IPS DF 6.9 (cell line): Measurements from ENCODE around the gene GUSB.
"Not testable (repeated sequence)": the region's sequence is repeated elsewhere in the genome, so short reads cannot be mapped to it uniquely, and the experiment has no call there.

Experiments used
- DNase-seq: peaks from one replicate; pipeline ENCODE4 v3.0.0-alpha.2; 2013; ENCODE audit warnings: low read depth, low spot score
- H3K27ac ChIP-seq: one replicate; pipeline ENCODE4 v1.5.1; 2013; ENCODE audit warnings: low read length, control low read depth
- H3K27me3 ChIP-seq: 2 replicates; pipeline ENCODE4 v1.6.1; 2013; ENCODE audit warnings: mild to moderate bottlenecking, low read length; ENCODE audit not compliant: control insufficient read depth, insufficient read depth
- H3K36me3 ChIP-seq: 2 replicates; pipeline ENCODE4 v1.6.1; 2013; ENCODE audit warnings: low read length; ENCODE audit not compliant: control insufficient read depth, insufficient read depth
- H3K4me1 ChIP-seq: 2 replicates; pipeline ENCODE4 v1.6.1; 2013; ENCODE audit warnings: low read length; ENCODE audit not compliant: control insufficient read depth, insufficient read depth
- H3K4me3 ChIP-seq: 2 replicates; pipeline ENCODE4 v1.5.1; 2013; ENCODE audit warnings: mild to moderate bottlenecking, low read length
- H3K9me3 ChIP-seq: 2 replicates; pipeline ENCODE4 v1.6.1; 2013; ENCODE audit warnings: low read length, inconsistent platforms; ENCODE audit not compliant: control insufficient read depth, insufficient read depth
- WGBS: extraction: QIAGEN DNeasy Blood & Tissue Kit; methylation state at CpG from one replicate; pipeline ENCODE4 v1.1.7; 2013; ENCODE audit warnings: mixed read lengths, missing lambda C conversion rate; ENCODE audit not compliant: insufficient read length, insufficient coverage; 5-methylcytosine and 5-hydroxymethylcytosine counted together

The GUSB gene

DNA sequence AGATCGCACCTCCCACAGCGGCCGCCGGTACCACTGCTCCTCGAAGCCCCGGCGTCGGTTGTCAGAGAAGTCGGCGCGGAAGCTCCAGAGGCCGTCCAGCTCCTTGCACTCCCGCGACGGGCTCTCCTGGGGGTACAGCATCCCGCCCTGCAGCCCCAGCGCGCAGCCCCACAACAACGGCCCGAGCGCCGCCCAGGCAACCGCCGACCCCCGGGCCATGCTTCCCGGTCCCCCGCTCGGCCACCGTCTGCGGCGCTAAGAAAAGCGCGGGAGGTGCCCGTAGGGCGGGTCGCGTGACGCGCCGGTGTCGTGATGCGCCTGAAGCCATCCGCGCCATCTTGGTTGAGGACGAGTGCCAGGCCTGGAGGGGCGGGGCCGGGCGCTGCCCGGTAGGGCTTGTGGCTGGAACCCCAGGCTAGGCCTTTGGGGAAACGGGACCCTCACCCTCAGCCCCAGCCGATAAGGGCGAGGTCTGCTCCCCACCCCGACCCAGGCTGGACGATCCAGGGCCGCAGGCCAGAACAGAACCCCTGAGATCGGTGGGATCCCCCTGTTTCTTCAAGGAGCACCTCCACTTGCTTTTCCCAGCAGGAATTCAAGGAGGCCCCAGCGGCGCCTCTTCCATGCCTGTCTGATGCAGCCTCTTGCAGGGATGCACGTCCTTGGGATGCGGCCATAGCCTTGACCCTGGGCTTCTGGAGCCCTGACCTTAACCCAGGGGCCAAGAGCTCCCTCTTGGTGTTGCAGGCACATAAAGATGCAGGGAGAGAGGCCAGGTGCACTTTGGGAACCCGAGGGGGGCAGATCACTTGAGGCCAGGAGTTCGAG lies at the start of gene GUSB:
GUSB (minus strand) TSS at position 249 of the 828 bp plus-strand sequence; CDS start at position 219, 30 bp downstream.
- Histone ChIP-seq H3K4me1 (no peaks in the 10 kb centered on the region; the same call in 1 of the 2 replicates), H3K36me3 (peaks cover 11% of the 10 kb centered on the region), H3K27me3 (no peaks in the 10 kb centered on the region), H3K4me3 (peak within 1 kb of the TSS; percentile 93), H3K9me3 (no peaks in the 10 kb centered on the region), H3K27ac (no peak within 1 kb of the TSS)
- DNase-seq: peak; percentile 72
- WGBS: no CpG with 5 or more reads among the region's 62 CpGs

DNA sequence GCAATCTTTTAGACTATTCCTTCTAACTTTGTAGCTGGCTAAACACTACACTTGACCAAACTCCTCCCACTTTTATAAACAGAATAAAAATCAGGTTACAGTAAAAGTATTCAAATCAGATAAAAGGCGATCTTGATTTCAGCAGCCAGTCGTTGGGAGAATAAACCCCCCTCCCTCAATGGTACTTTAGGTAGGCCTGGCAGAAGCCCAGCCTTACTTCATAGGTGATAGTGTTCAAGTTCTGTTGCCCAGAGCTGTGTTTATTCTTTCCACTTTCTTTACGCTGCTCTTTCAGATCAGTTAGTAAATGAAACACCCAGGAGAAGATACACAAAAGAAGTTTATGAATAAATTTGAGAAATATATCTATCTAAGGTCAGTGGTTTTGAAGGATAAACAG lies 46.3 kb upstream of the GUSB start:
- not testable (repeated sequence) for H3K4me1 ChIP-seq, H3K27ac ChIP-seq, DNase-seq, H3K9me3 ChIP-seq, H3K36me3 ChIP-seq, H3K27me3 ChIP-seq, H3K4me3 ChIP-seq
- WGBS: no CpG with 5 or more reads among the region's 3 CpGs

DNA sequence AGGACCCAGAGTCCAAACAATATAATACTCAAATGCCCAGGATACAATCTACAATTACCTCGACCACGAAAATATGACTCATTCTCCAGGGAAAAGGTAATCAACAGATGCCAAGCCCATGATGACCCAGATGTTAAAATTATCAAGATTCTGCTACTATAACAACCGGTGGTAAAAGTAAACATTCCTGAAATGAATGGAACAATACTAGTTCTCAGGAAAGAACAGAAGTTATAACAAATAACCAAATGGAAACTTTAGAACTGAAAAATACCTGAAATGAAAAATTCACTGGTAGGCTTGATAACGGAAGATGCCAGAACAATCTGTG lies 34.1 kb upstream of the GUSB start:
- H3K27ac ChIP-seq: no peak overlapping the region
- H3K27me3 ChIP-seq: no peaks in the 10 kb centered on the region
- no peaks in the 10 kb centered on the region for H3K4me1 ChIP-seq
- no peak overlapping the region for H3K4me3 ChIP-seq
- no peaks in the 10 kb centered on the region for H3K9me3 ChIP-seq
- WGBS: no CpG with 5 or more reads among the region's 4 CpGs
- no peaks in the 10 kb centered on the region for H3K36me3 ChIP-seq
- no peak for DNase-seq

DNA sequence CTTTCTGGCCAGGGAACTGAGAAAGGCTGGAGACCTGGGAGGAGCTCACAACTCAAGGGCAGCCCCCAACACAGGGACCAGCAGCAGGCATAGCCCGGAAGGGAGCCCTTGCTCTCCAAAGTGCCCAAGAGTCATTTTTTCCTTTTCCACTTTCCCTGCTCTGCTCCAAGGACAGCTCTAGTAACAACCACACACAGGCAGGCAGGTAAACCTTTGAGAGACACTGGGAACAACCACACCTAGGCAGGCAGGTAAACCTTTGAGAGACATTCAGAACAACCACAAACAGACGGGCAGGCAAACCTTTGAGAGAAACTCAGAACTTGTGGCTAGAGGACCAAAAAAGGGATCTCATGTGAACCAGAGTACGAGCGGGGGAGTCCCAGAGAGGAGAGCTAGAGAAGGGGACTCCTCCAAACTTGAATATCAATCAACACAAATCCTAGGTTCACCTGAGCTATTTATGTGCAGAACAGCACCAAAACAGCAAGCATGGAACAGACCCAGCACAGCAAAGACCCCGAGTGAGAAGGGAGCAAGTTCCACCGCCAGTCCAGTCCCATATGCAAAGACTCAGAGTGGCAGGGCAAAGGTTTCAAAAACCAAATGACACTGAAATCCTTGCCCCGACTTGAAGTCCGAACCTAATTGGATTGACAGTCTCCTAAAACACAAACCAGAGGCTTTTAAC lies 33.6 kb upstream of the GUSB start:
- Histone ChIP-seq H3K27me3 (no peaks in the 10 kb centered on the region), H3K27ac (no peak overlapping the region), H3K36me3 (no peaks in the 10 kb centered on the region), H3K9me3 (no peaks in the 10 kb centered on the region), H3K4me3 (no peak overlapping the region), H3K4me1 (no peaks in the 10 kb centered on the region)
- DNase-seq: no peak
- no CpG with 5 or more reads among the region's 8 CpGs for whole genome bisulfite sequencing

DNA sequence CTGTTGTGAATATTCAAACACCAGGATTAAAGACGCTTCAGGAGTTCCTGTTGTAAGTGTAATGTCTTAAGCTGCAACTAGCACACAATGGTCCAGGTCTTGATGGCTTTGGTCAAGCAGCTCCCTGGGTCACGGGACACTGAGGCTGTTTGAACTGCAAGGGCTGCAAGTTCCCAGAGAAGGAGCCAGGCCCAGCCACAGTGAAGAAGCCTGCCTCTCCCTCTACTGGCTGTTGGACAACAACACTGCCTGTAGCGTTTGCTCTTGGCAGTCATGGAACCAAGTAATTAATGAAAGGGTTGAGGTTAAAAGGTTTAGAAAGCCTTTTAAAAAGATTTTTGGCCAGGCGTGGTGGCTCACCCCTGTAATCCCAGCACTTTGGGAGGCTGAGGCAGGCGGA lies 31.9 kb upstream of the GUSB start:
- Histone ChIP-seq H3K36me3 (no peaks in the 10 kb centered on the region), H3K27me3 (no peaks in the 10 kb centered on the region), H3K4me3 (no peak overlapping the region), H3K4me1 (no peaks in the 10 kb centered on the region), H3K27ac (no peak overlapping the region), H3K9me3 (no peaks in the 10 kb centered on the region)
- WGBS: no CpG with 5 or more reads among the region's 5 CpGs
- DNase-seq: no peak

DNA sequence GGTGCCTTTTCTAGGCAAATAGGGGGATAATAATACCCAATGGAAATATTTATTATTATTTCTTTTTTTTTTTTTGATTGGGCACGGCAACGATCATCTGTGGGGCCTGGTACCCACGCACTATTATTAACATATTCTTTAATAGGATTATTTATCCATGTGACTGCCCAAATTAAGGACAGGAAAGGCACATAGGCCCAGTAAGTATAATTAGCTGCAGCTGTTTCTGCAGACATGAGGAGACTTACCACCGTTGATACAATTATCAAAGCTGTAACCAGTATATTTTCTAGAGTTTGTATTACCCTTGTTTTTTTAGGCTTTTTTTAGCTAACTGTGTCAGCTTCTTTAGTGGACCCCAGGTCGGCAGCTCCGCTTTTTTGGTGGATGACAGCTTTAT lies 25.2 kb upstream of the GUSB start:
- no CpG with 5 or more reads among the region's 6 CpGs for WGBS
- no peaks in the 10 kb centered on the region for H3K4me1 ChIP-seq
- no peak overlapping the region for H3K4me3 ChIP-seq
- H3K9me3 ChIP-seq: no peaks in the 10 kb centered on the region
- no peaks in the 10 kb centered on the region for H3K27me3 ChIP-seq
- H3K27ac ChIP-seq: no peak overlapping the region
- H3K36me3 ChIP-seq: no peaks in the 10 kb centered on the region
- no peak for DNase-seq

DNA sequence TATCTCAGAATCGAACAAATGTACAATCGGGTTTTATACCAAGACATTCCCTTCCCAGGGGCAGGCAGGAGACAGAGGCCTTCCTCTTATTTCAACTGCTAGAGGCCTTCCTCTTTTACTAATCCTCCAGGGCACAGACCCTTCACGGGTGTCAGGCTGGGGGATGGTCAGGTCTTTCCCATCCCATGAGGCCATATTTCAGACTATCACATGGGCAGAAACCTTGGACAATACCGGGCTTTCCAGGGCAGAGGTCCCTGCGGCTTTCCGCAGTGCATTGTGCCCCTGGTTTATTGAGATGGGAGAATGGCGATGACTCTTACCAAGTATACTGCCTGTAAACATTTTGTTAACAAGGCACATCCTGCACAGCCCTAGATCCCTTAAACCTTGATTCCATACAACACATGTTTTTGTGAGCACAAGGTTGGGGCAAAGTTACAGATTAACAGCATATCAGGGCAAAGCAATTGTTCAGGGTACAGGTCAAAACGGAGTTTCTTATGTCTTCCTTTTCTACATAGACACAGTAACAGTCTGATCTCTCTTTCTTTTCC lies 23.2 kb upstream of the GUSB start:
- not testable (repeated sequence) for H3K27ac ChIP-seq, H3K4me3 ChIP-seq, DNase-seq, H3K9me3 ChIP-seq, H3K4me1 ChIP-seq, H3K36me3 ChIP-seq, H3K27me3 ChIP-seq
- no CpG with 5 or more reads among the region's 8 CpGs for WGBS

DNA sequence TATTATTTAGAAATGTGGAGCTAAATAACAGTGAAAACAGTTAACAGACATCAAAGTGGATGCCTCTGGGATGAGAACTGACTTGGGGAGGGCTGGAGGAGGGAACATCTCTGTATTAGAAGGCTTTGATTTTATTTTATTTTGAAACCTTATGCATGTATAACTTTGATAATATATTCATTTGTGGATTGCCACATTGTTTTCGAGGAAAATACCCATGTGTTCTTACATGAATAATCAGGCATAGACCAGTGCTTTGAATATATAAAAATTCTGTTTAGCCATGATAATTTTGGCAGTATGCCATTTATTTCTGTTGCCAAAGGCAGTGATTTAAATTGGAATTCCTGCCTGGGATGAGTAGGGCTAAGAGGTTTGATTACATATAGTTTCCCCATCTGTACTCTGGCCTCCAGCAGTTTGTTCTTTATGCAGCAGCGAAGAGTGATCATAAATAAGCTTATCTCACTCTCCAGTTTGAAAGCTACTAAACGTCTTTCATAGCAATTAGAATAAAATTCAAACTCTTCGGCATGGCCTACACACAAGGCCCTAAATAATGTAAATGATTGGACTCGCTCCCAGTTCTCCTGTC lies 18.9 kb upstream of the GUSB start:
- not testable (repeated sequence) for H3K4me3 ChIP-seq, H3K27ac ChIP-seq, DNase-seq, H3K36me3 ChIP-seq, H3K9me3 ChIP-seq, H3K4me1 ChIP-seq, H3K27me3 ChIP-seq
- WGBS: no CpG with 5 or more reads among the region's 5 CpGs

DNA sequence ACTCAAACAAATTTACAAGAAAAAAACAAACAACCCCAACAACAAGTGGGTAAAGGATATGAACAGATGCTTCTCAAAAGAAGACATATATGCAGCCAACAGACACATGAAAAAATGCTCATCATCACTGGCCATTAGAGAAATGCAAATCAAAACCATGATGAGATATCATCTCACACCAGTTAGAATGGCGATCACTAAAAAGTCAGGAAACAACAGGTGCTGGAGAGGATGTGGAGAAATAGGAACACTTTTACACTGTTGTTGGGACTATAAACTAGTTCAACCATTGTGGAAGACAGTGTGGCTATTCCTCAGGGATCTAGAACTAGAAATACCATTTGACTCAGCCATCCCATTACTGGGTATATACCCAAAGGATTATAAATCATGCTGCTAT lies 13.0 kb upstream of the GUSB start:
- not testable (repeated sequence) for H3K9me3 ChIP-seq, H3K4me1 ChIP-seq, H3K36me3 ChIP-seq, DNase-seq, H3K4me3 ChIP-seq, H3K27me3 ChIP-seq, H3K27ac ChIP-seq
- no CpG with 5 or more reads among the region's 1 CpG for WGBS

DNA sequence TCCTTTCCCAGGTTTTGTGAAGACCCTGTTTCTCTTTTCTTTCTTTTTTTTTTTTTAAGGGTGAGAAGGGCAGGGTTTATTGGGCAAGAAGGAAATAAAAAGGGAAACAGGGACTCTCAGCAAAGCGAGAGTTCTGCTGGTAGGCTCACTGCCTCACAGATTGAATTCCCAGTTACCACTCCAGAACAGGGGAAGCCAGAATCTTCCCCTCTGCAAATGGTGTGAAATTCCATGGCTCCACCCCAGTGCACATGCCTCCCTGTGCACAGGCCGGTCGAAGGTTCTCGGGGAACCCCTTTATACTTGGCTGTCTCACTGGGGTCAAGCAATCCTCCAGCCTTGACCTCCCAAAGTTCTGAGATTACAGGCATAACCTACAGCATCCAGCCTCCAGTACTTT lies 10.5 kb upstream of the GUSB start:
- Histone ChIP-seq H3K36me3 (no peaks in the 10 kb centered on the region), H3K4me1 (no peaks in the 10 kb centered on the region), H3K9me3 (no peaks in the 10 kb centered on the region), H3K27ac (no peak overlapping the region), H3K27me3 (no peaks in the 10 kb centered on the region), H3K4me3 (no peak overlapping the region)
- WGBS: no CpG with 5 or more reads among the region's 4 CpGs
- DNase-seq: no peak
